NCI-H510A (cell line): Measurements from ENCODE around the gene F8.
"Not testable (repeated sequence)": the region's sequence is repeated elsewhere in the genome, so short reads cannot be mapped to it uniquely, and the experiment has no call there.

Experiments
- DNase-seq: peaks from one replicate; lab custom pipeline; 2025; lab: John Stamatoyannopoulos, UW

F8 gene

DNA sequence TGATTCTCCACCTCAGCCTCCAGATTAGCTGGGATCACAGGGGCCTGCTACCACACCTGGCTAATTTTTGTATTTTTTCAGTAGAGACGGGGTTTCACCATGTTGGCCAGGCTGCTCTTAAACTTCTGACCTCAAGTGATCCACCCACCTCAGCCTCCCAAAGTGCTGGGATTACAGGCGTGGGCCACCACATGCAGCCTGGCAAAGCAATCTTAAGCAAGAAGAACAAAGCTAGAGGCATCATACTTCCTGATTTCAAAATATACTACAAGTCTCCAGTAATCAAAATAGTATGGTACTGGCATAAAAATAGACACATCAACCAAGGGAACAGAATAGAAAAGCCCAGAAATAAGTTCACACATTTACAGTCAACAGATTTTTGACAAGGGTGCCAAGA is 149.2 kb downstream of the F8 start:
- no peak for DNase-seq

DNA sequence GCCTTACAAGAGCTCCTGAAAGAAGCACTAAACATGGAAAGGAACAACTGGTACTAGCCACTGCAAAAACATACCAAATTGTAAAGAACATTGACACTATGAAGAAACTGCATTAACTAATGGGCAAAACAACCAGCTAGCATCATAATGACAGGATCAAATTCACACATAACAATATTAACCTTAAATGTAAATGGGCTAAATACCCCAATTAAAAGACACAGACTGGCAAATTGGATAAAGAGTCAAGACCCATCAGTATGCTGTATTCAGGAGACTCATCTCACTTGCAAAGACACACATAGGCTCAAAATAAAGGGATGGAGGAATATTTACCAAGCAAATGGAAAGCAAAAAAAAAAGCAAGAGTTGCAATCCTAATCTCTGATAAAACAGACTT is 154.0 kb downstream of the F8 start:
- not testable (repeated sequence) for DNase-seq

DNA sequence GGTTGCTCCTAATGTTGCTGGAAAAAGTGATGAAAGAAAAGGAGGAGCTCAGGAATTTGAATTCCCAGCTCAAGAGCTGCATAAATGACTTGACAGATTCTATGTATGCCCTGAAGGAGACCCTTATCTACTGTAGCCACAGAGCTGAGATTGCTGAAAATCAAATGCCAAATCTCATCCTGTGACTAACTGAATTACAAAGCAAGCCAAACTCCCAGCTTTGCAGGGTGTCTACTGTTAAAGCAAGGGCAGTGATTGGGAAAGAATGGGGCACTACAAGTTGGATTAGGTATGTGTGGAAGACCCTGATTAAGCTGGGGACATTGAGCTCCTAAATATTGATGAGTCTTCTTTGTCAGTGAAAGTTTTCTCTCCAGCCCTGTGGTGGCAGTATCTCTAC is 167.3 kb downstream of the F8 start:
- DNase-seq, result no peak

DNA sequence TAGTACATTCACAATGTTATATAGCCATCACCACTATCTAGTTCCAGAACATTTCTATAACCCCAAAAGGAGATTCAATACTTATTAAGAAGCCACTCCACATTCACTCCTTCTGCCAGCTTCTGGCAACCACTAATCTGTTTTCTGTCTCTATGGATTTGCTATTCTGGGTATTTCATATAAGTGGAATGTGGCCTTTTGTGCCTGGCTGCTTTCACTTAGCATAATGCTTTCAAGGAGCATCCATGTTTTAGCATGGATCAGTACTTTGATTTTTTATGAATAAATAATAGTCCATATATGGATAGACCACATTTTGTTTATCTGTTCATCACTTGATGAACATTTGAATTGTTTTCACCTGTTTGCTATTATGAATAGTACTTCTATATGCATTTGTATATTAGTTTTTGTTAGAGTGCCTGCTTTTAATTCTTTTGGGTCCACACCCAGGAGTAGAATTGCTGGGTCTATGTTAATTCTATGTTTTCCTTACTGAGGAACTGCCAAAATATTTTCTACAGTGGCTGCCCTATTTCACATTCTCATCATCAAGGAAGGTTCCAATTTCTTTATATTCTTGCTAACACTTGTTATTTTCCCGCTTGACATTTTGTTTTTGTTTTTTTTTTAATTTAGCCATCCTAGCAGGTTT is 171.4 kb downstream of the F8 start:
- no peak for DNase-seq

DNA sequence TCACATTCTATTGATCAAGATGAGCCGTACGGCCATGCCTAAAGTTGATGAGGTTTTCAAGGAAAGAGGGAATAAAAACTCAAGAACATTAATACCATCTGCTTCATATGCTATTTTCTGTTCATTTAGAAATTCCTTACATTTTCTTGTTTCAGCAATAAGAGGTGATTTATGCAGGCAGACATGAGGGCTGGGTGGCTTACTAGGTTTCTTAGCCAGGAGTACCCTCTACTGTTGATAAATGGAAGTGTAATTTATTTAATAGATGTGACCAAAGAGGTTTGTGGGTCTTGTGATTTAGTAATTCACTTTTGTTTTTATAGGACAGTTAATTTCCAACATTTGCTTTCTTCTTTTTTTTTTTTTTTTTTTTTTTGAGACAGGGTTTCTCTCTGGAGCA is 181.7 kb downstream of the F8 start:
- no peak for DNase-seq

DNA sequence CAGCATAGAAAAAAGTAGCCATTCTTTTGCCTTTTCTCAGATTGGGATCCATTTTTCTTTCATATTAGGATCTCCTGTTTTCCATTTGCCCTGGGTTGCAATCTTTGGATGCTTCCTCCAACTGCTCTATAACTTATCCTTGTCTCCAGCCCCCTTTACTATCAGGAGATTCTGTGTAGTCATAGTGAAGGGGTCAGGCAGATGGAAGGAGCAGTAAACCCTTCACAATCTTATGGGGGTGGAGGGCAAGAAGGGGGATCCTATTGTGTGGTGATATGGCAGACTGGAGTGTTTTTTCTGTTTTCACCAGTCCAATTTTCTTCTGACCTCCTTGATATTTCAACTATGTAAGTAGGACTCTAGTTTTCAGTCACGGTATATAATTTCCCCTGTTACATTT is 186.4 kb downstream of the F8 start:
- DNase-seq, result no peak

DNA sequence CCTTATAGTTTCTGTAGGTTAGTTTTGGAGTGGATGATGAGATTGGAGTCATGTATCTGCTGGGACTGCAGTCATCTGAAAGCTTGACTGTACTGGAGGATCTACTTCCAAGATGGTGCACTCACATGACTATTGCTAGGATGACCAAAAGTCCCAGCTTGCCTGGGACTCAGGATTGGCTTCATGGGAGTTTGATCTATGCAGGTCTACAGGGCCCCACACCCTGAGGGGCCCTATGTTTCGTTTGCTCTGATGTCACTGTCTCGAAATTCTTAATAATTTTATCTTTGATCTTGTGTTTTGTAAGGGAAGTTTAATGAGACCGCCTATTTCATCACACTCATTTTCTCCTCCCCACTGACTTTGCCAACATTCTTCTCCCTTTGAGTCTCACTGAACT is 188.0 kb downstream of the F8 start, which contains the start of gene SMIM9:
TSS of gene SMIM9 (minus strand) at position 101 of the 400 bp plus-strand sequence. CDS start 3,806 bp downstream, outside the sequence.
- no peak for DNase-seq

DNA sequence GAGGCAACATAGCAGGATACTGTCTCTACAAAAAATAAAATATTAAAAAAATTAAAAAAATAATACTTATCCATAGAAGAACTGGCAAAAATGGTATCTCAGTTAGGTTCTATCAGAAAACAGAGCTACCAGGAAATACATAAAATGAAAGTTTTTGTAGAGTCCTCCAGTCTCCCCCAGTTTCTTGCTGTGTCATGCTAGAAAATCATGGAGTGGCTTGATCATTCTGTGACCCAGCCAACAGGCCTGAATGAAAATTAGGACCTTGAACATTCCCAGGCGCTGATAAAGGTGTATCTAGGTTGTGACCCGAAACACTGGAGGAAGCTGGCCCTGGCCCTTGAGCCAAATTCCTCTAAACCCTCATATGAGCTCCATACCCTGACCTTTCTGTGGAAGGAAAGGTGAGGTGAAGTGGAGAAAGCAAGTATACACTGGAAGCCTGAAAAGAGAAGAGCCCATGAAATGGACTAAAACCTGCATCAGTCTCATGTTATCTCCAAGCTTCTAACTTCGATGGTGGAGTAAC is 188.7 kb downstream of the F8 start:
- no peak for DNase-seq

DNA sequence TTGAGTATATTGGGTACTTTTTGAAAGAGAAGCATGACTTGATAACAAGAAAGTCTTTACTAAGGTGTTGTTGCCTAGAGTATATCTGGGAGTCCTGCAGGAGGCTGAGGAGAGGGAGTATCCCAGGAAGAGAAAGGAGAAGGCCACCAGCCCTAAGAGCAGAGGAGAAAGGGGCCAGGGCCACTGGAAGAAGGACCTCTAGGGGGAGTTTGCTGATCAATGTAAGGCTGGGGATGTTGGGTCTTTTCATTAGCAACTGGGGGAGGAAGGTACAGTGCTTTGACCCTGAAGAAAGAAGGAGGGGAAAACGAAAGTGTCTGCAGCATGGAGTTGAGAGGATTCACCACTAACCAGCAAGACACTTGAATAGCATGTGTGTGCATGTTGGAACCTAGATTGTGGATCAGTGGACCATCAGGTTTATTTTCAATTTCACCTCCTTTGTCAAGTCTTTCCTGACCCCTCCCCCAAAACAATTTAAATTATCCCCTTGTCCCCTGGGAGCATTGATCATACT is 192.5 kb downstream of the F8 start:
- DNase-seq, result no peak

DNA sequence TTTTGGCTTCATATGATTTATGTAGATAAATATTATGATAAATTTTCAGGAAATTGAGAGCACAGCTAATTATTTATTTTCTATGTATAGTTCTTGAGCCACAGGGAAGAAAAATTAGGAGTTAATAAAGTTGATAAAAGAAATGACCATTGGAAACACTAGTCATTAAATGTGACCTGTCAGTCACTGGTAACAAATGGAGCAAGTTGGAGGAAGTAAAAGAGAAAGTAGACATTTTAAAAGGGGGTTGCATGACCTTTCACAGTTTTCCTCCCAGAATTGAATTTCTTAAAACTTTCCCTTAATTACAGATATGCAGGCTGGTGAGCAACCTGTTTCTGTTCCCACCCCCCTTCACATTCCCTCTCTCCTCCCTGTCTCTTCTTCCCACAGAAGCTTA is 193.4 kb downstream of the F8 start:
- no peak for DNase-seq

DNA sequence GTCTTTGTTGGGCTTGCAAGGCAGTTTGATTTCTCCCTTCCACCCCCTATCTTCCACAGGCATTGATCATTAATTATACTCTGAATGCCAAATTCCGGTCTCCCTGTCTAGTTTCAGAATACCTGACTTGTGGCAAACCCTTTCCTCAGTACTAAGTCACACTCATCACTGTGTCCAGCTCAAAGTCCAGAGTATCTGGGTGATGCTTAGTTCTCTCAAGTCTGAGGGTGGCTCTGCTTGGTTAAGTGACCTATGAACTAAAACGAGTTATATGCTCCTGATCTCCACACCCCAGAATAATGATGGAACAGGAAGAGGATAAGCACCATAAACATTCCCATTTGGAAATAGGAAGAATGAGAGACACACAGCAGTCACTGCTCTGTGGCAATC is 194.5 kb downstream of the F8 start:
- no peak for DNase-seq

DNA sequence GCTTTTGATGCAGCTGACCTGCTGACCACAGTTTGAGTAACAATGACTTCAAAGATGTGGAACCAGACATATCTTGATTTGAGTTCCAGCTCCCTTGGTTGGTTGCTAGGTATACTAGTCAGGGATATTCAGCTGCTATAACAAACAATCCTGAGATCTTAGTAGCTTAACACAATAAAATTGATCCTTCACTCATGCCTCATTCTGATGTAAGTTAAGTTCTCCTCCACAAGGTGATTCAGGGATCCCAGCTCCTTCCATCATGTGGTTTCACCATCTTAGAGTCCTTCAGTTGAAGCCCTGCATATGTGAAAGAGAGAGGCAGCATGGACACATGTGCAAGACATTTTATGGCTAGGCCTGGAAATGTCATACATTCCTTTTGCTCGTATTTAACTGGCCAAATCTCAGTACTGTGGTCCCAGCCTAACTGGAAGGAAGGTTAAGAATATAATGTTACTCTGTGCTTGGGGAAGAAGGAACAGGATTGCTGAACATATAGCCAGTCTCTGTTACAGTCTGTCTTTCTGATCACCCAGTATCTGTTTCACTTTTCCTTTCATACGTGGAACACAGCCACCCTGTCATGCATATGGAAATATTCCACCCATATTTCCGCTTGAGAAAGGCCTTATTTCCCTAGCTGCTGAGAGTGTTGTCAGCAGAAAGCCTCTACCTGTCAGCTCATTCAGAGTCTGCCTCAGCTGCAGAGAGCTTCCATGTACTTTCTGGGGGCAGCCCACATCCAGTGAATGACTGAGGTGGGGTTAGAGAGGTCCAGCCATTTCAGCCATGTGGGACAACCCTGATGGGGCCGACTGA is 195.1 kb downstream of the F8 start:
- DNase-seq, result no peak

DNA sequence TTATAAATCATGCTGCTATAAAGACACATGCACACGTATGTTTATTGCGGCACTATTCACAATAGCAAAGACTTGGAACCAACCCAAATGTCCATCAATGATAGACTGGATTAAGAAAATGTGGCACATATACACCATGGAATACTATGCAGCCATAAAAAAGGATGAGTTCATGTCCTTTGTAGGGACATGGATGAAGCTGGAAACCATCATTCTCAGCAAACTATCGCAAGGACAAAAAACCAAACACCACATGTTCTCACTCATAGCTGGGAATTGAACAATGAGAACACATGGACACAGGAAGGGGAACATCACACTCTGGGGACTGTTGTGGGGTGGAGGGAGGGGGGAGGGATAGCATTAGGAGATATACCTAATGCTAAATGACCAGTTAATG is 196.9 kb downstream of the F8 start:
- not testable (repeated sequence) for DNase-seq

DNA sequence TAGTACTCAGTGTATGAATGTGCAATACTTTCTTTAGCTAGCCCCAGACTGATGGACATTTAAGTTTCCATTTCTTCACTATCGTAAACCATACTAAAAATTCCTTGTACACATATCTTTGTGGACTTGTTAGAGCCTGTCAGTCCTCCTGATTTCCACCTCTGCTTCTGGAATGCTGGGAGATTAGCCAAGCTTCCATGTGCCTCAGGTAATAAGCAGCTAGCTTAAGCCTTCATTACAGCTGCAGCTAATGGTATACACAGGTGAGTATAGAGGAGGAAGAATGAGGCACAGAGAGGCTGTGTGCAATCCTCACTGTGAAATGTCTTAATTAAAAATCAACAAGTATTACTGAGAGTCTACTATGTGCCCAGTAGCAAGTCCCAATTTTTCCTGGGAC is 197.9 kb downstream of the F8 start:
- DNase-seq, result no peak

DNA sequence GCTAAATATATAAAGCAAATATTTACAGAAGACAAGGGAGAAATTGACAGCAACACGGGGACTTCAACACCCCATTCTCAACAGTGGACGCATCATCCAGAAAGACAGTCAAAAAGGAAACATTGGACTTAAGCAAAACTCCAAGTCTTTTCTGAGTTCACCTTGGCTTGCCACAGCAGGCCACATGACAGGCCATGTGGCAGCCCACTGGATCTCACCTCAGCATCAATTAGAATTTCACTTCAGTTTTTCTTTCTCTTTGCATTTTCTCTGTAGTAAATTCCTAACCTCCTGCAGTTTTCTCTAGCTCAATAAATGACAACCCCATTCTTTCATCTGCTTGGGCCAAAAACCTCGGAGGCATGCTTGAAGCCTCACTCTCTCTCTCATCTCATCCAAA is 200.5 kb downstream of the F8 start:
- DNase-seq, result no peak

DNA sequence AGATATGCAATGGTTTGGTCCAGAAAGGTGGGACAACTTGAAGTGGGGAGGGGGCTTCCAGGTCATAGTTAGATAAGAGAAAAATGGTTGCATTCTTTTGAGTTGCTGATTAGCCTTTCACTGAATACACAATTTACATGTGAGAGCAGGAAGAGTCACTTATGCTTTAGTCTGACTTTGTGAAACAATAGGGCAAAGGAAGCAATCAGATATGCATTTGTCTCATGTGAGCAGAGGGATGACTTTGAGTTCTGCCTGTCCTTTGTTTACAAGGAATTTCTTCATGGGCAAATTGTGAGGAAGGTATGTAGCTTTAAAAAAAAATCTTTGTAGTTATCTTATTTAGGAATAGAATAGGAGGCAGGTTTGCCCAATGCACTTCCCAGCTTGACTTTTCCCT is 201.0 kb downstream of the F8 start:
- no peak for DNase-seq

DNA sequence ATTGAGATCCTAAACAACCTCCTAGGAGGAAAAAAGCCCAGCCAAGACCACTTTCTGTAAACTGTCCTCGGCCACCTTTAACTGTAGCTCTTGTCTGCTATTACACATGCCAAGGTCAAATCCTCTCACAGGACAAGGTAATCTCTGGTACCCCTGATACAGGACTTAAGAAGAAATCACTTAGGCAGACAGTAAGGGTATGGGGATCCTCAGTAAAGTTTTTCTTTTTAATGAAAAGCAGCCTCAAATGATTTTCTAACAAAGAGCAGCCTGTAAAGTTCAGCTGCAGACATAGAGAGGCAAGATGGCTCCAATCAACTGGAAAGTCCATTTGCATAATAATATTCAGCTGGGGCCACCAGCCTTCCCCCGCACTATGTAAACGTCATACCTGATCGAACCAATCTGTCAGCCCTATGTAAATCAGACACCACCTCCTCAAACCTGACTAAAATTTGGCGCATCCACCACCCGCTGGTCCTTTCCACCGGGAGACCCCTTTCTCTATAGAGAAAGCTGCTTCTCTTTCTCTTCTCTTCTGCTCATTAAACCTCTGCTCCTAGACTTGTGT is 202.7 kb downstream of the F8 start:
- no peak for DNase-seq

DNA sequence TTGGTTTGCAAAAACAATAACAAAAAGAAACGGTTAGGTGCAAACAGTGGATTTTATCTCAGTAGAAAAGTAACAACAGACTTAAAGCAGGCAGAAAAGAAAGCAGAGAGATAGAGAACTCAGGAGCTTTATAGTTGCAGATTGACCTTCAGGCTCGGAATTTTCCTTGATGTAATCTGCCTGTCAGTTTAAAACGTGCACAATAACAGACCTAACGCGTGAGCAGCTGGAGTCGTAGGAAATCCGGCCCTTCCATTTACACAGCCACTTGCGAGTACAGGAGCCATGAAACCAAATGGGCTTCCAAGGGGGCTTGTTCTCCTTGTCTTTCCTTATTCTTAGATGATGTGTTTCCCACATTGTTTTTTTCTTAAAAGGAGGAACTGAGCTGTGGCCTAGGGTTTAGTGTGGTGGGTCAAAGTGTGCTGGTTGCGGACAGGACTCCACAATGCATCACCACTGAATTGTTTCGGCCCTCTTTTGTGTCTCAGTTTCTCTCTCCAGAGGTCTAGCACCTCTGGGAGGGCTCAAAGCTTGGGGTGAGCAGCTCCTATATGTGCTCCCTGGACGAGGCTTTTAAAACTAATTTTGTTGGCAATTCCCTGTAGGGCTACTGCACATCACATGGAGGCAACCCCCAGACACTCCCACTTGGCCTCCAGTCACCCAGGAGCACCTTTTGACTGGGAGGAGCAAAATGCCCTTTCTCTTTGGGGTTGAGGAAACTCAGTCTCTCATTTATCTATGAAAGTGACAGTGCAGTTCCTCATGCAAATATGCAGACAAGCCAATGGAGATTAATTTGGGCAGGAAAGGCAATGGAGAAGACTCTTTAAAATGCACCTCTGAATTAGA is 203.4 kb downstream of the F8 start:
- no peak for DNase-seq

DNA sequence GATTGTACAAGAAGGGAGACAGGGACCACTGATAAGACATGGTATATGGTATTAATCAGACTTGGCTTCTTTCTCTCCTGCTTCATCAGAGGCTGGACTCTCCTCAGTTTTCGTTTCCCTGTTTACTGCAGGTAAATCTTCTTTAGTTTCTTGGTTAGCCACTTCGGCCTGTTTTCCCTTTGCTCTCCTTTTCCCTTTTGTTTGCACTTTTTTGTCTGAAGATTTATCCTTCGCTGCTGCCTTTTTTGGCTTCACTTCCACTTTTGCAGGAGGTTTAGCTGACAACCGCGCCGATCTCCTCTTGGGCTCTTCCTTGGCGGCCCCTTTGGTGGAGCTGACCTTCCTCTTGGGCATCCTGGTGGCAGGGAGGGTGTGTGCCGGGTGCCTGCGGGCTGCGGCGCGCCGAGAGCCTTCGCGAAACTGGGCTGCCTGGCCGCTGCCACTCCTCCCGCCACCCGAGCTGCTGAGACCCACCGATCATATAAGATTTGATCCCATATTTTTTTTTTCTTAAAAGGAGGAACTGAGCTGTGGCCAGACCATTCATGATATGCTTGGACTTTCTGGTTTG is 205.4 kb downstream of the F8 start:
- not testable (repeated sequence) for DNase-seq

DNA sequence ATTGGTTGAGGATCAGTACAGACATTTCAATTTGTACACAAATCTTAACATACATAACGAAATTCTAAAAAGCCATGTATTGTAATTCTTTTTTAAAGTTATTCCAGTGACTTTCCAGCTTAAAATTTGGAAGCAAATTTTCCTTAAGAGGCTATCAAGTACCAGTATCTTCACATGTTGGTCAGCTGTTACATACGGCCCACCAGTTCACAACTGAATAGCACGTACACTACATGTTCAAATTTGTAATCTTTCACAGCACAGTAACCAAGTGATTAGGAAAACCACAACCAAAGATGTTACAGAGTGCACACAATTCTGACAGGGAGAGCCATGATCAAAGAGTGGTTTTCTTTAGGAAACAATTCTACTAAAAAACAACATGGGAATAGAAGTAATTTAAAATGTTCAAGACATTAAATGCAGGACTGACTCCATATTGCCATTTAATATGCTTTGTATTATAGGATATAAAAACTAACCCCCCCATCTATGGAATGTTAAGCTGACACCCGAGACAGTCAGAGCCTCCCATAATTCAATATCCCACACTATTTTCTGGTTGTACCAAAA is 206.1 kb downstream of the F8 start:
- not testable (repeated sequence) for DNase-seq

DNA sequence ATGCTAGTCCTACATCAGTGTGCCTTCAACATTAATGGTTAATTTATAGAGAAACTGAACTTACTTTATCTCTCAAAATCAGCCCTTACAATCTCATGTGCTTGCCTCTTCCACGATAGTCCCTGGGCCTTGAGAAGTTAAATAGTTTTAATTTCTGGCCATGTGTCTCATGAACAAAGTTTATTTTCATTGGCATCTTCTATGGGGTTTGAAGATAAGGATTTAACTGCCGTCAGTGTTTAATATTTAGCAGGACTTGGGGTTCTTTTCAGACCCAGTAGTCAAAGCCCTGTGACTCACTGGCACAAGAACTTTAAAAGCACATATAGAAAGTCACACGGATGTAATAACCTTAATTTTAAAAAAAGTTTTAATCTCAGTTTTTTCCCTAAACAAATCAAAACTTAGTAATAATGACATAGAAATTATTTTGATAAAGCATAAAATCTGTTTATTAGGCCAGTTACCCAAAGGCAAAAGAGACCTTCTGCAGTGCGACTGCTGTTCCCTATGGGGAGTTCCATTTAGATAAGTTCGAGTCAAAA is 207.2 kb downstream of the F8 start:
- DNase-seq, result no peak
